ENCODE measurements around the gene TNFAIP8.
"Not testable (repeated sequence)": the region's sequence is repeated elsewhere in the genome, so short reads cannot be mapped to it uniquely, and the experiment has no call there.

Gene TNFAIP8

GRCh38 chr5:119432674-119433237 is 76.9 kb downstream of the TNFAIP8 start:
- DNase-seq, result not testable (repeated sequence)

GRCh38 chr5:119435436-119436132 is 79.8 kb downstream of the TNFAIP8 start:
- DNase-seq, result peak; percentile 89

- DNase-seq, result peak; percentile 43
Observed at GRCh38 chr5:119437785-119438586, 82.2 kb downstream of the TNFAIP8 start.

- DNase-seq, result peak; percentile 89
Observed at GRCh38 chr5:119438587-119438917, 82.7 kb downstream of the TNFAIP8 start.

GRCh38 chr5:119439140-119439631 is 83.4 kb downstream of the TNFAIP8 start:
- peak; percentile 63 for DNase-seq

GRCh38 chr5:119439632-119440031 is 83.8 kb downstream of the TNFAIP8 start:
- DNase-seq, result not testable (repeated sequence)

- not testable (repeated sequence) for DNase-seq
Observed at GRCh38 chr5:119444643-119445042, 88.8 kb downstream of the TNFAIP8 start.

- DNase-seq, result no peak
Observed at GRCh38 chr5:119445544-119445943, 89.7 kb downstream of the TNFAIP8 start.

Measured in hematopoietic multipotent progenitor cell treated with erythropoietin and hydrocortisone succinate and interleukin-3 and kit ligand, for 6 days (in vitro differentiated cells).